Endothelial cell of umbilical vein (primary cell): Measurements from ENCODE around the gene ZDHHC22. TPM values are rescaled to one million over a fixed set of nuclear protein-coding genes. Genes with fewer than 3 reads are reported as not detected.

Experiments used
- BruUV-seq: library from RNA; stranded (reverse); fragments of 400-500 nt; replicated peaks from 2 replicates; lab custom pipeline; 2021; lab: Mats Ljungman, UMichigan
- CTCF ChIA-PET: fragments of 300-600, 350-600 bp; sonication (Branson Sonifier 250); formaldehyde crosslinking; loops from one replicate; lab custom pipeline; 2021; ENCODE audit warnings: antibody characterized with exemption, inconsistent platforms; lab: Charles Lee
- POLR2A ChIA-PET: fragments of 300-600, 350-600 bp; sonication (Branson Sonifier 250); formaldehyde crosslinking; loops from one replicate; lab custom pipeline; 2021; ENCODE audit warnings: antibody characterized with exemption, inconsistent platforms; lab: Charles Lee
- DNase-seq: peaks from one replicate; pipeline ENCODE4 v3.0.0-alpha.2; 2011; ENCODE audit warnings: low read depth, low spot score
- FAIRE-seq: peaks from 2 replicates; lab custom pipeline; 2011; peaks lifted over from hg19 to GRCh38; lab: Jason Lieb, UNC
- H2AFZ ChIP-seq: 2 replicates; pipeline ENCODE4 v1.6.0; 2012; ENCODE audit warnings: low read depth, low read length, control low read depth, inconsistent platforms
- H3K27ac ChIP-seq: 2 replicates; pipeline ENCODE4 v1.5.1; 2011; ENCODE audit warnings: low read depth, mild to moderate bottlenecking, control low read depth, low read length, moderate library complexity; ENCODE audit not compliant: insufficient read depth
- H3K27me3 ChIP-seq, 2 experiments: 2 replicates each; pipeline versions ENCODE4 v1.6.0 to v1.6.1; 2011; ENCODE audit warnings: low read length in 2 of 2, mixed read lengths in 1 of 2; ENCODE audit not compliant: control insufficient read depth in 2 of 2, insufficient read depth in 2 of 2
- H3K36me3 ChIP-seq, 2 experiments: 2 replicates in 1 of 2; 3 replicates in 1 of 2; pipeline ENCODE4 v1.5.1; 2011; ENCODE audit warnings: low read length in 2 of 2, mild to moderate bottlenecking in 1 of 2, moderate library complexity in 1 of 2; ENCODE audit not compliant: control insufficient read depth in 2 of 2, insufficient read depth in 2 of 2; ENCODE audit errors: extremely low read depth in 1 of 2
- H3K4me1 ChIP-seq: 3 replicates; pipeline ENCODE4 v1.5.1; 2011; ENCODE audit warnings: mild to moderate bottlenecking, low read length; ENCODE audit not compliant: control insufficient read depth, insufficient read depth; ENCODE audit errors: extremely low read depth
- H3K4me2 ChIP-seq: 2 replicates; pipeline ENCODE4 v1.6.1; 2011; ENCODE audit warnings: low read length, control low read depth, mixed read lengths; ENCODE audit not compliant: insufficient read depth
- H3K4me3 ChIP-seq, 3 experiments: fragments of 200-600 bp in 1 of 3; sonication (generic), shearing (Covaris generic) in 1 of 3; replicated peaks in 1 of 3; 2 replicates each; pipeline ENCODE4 v1.5.1; 2011 to 2016; ENCODE audit warnings: control low read depth in 3 of 3, low read length in 3 of 3, mild to moderate bottlenecking in 2 of 3, inconsistent platforms in 1 of 3, low read depth in 1 of 3, moderate library complexity in 1 of 3; ENCODE audit not compliant: insufficient read depth in 1 of 3
- H3K79me2 ChIP-seq: 2 replicates; pipeline ENCODE4 v1.6.0; 2012; ENCODE audit warnings: low read length, inconsistent platforms; ENCODE audit not compliant: control insufficient read depth, insufficient read depth
- H3K9ac ChIP-seq: replicated peaks from 2 replicates; pipeline ENCODE3; 2011; ENCODE audit warnings: low read length, control low read depth; ENCODE audit not compliant: insufficient read depth; ENCODE audit errors: extremely low read depth
- H3K9me1 ChIP-seq: replicated peaks from 3 replicates; pipeline ENCODE4 v1.6.0; 2011; ENCODE audit warnings: mild to moderate bottlenecking, low read length; ENCODE audit not compliant: control insufficient read depth, insufficient read depth; ENCODE audit errors: extremely low read depth
- H3K9me3 ChIP-seq: replicated peaks from 2 replicates; pipeline ENCODE4 v1.5.1; 2012; ENCODE audit warnings: low read length, inconsistent platforms; ENCODE audit not compliant: control insufficient read depth, insufficient read depth
- H4K20me1 ChIP-seq: replicated peaks from 2 replicates; pipeline ENCODE3; 2011; ENCODE audit warnings: mild to moderate bottlenecking, low read length; ENCODE audit not compliant: control insufficient read depth, insufficient read depth; ENCODE audit errors: extremely low read depth
- CTCF ChIP-seq, 2 donors: IDR thresholded peaks; 1 replicate in 1 of 2; 2 replicates in 1 of 2; pipeline ENCODE4 v1.5.1; 2011; ENCODE audit warnings: low read length in 2 of 2, mild to moderate bottlenecking in 2 of 2, moderate library complexity in 2 of 2, control low read depth in 1 of 2, inconsistent platforms in 1 of 2, low read depth in 1 of 2; ENCODE audit not compliant: insufficient read depth in 1 of 2; ENCODE audit errors: extremely low read depth in 1 of 2
- GATA2 ChIP-seq: IDR thresholded peaks from 2 replicates; pipeline ENCODE4 v1.7.0; 2011; ENCODE audit warnings: low read depth, mild to moderate bottlenecking, moderate library complexity, mixed read lengths, low read length; ENCODE audit not compliant: insufficient read length, insufficient read depth
- MYC ChIP-seq: IDR thresholded peaks from one replicate; pipeline ENCODE4 v1.6.1; 2011; ENCODE audit warnings: mild to moderate bottlenecking, low read depth, low read length
- POLR2A ChIP-seq: IDR thresholded peaks from 2 replicates; pipeline ENCODE4 v1.6.1; 2012; ENCODE audit warnings: low read depth, mild to moderate bottlenecking, control low read depth, low read length
- POLR2AphosphoS5 ChIP-seq: IDR thresholded peaks from 2 replicates; pipeline ENCODE4 v1.6.1; 2012; ENCODE audit warnings: low read depth, mild to moderate bottlenecking, control low read depth, low read length, moderate library complexity; ENCODE audit not compliant: insufficient read depth
- dilution Hi-C: fragments of 300-500 bp; cut with MboI; formaldehyde crosslinking; loops from one replicate; pipeline ENCODE4 v1.15.0; 2019; ENCODE audit warnings: low sequenced_read_pairs; ENCODE audit not compliant: extremely low pct_ligation_motif_present
- intact Hi-C: fragments of 100-400 bp; cut with micrococcal nuclease; formaldehyde crosslinking; loops from one replicate; pipeline ENCODE4 v1.10.0; 2022
- polyA plus RNA-seq, 4 experiments: library from polyadenylated mRNA; depleted of rRNA in 3 of 4; stranded (reverse) in 3 of 4; unstranded in 1 of 4; fragments of >200 nt; gene quantifications; 2 replicates each; pipeline versions ENCODE4 v1.2.1 to v1.2.3, GENCODE V29; 2011 to 2012; ENCODE audit warnings: missing spikeins in 1 of 4
- total RNA-seq: library from RNA; stranded (reverse); gene quantifications from 2 replicates; pipeline ENCODE4 v1.2.3, GENCODE V29; 2021

The ZDHHC22 gene
- total and polyA plus RNA-seq, 2 donors (not counting 3 experiments of a cell fraction or from before 2014, with no cell fraction given) = 0.03 to 0.24 TPM

- ChIA-PET CTCF (no interaction called here), POLR2A (no interaction called here)
- no peak for TF ChIP-seq POLR2AphosphoS5
- no peak for TF ChIP-seq CTCF (IDR thresholded peaks at IDR 0.05; ENCODE audit: extremely low read depth in 1 of 2, insufficient read depth in 1 of 2, low read depth in 1 of 2, low read length in 2 of 2)
- no peak for TF ChIP-seq POLR2A
- no peak for TF ChIP-seq GATA2
- no peak for TF ChIP-seq MYC
- no peak within 1 kb of the TSS for H3K4me2 ChIP-seq
- no peaks in the 10 kb centered on the region for H3K36me3 ChIP-seq
- peaks cover 5 to 15% of the 10 kb centered on the region in 2 experiments for H3K27me3 ChIP-seq
- H4K20me1 ChIP-seq = no peaks in the 10 kb centered on the region
- H3K79me2 ChIP-seq = no peaks in the 10 kb centered on the region
- no peak within 1 kb of the TSS for H2AFZ ChIP-seq
- no peak within 1 kb of the TSS for H3K27ac ChIP-seq
- dilution Hi-C loops (no loop called here), intact Hi-C loops (no loop called here)
- no peaks in the 10 kb centered on the region for H3K9me1 ChIP-seq
- no peak within 1 kb of the TSS for H3K4me3 ChIP-seq
- FAIRE-seq (no peak), DNase-seq (no peak)
- BruUV-seq = no TSS peak
- H3K9ac ChIP-seq = no peak within 1 kb of the TSS
- no peaks in the 10 kb centered on the region for H3K9me3 ChIP-seq
- H3K4me1 ChIP-seq = no peaks in the 10 kb centered on the region
Observed at GRCh38 chr14:77181603-77182437, 40.2 kb upstream of the ZDHHC22 start, which contains the start of gene TMEM63C. TMEM63C (plus strand) TSS chr14:77181798; CDS start chr14:77218814, 37,016 bp downstream.
